Mammary epithelial cell (primary cell): ENCODE measurements around the gene CREB5.

ENCODE experiments used
- EZH2 ChIP-seq: IDR thresholded peaks from 2 replicates; pipeline ENCODE4 v1.6.1; 2012; ENCODE audit warnings: low read length, inconsistent platforms, borderline replicate concordance
- TF ChIP-seq, protein P1 (sequence below), 2 donors: IDR thresholded peaks in 1 of 2; conservative IDR thresholded peaks in 1 of 2; 2 replicates each; pipeline ENCODE4 v1.5.1; 2011 to 2012; ENCODE audit warnings: inconsistent platforms in 2 of 2, low read length in 2 of 2, mild to moderate bottlenecking in 2 of 2, control low read depth in 1 of 2, low read depth in 1 of 2; ENCODE audit not compliant: insufficient read depth in 1 of 2; ENCODE audit errors: extremely low read depth in 1 of 2

GRCh38 chr7:28564033-28564432 lies 151.7 kb downstream of the CREB5 start:
- no peak for TF ChIP-seq EZH2
- TF ChIP-seq, protein P1, sequence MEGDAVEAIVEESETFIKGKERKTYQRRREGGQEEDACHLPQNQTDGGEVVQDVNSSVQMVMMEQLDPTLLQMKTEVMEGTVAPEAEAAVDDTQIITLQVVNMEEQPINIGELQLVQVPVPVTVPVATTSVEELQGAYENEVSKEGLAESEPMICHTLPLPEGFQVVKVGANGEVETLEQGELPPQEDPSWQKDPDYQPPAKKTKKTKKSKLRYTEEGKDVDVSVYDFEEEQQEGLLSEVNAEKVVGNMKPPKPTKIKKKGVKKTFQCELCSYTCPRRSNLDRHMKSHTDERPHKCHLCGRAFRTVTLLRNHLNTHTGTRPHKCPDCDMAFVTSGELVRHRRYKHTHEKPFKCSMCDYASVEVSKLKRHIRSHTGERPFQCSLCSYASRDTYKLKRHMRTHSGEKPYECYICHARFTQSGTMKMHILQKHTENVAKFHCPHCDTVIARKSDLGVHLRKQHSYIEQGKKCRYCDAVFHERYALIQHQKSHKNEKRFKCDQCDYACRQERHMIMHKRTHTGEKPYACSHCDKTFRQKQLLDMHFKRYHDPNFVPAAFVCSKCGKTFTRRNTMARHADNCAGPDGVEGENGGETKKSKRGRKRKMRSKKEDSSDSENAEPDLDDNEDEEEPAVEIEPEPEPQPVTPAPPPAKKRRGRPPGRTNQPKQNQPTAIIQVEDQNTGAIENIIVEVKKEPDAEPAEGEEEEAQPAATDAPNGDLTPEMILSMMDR (conservative IDR thresholded peaks at IDR 0.05 in 1 of 2, IDR thresholded peaks at IDR 0.05 in 1 of 2; ENCODE audit: extremely low read depth in 1 of 2, insufficient read depth in 1 of 2, low read depth in 1 of 2, low read length in 2 of 2), result no peak
